ENCODE results near the gene FAM3D. TPM values are rescaled to one million over a fixed set of nuclear protein-coding genes. Genes with fewer than 3 reads are reported as not detected.
"Not testable (repeated sequence)": the region's sequence is repeated elsewhere in the genome, so short reads cannot be mapped to it uniquely, and the experiment has no call there.

The FAM3D gene
- total RNA-seq, 6 experiments from 2014 or later, result not detected

DNA sequence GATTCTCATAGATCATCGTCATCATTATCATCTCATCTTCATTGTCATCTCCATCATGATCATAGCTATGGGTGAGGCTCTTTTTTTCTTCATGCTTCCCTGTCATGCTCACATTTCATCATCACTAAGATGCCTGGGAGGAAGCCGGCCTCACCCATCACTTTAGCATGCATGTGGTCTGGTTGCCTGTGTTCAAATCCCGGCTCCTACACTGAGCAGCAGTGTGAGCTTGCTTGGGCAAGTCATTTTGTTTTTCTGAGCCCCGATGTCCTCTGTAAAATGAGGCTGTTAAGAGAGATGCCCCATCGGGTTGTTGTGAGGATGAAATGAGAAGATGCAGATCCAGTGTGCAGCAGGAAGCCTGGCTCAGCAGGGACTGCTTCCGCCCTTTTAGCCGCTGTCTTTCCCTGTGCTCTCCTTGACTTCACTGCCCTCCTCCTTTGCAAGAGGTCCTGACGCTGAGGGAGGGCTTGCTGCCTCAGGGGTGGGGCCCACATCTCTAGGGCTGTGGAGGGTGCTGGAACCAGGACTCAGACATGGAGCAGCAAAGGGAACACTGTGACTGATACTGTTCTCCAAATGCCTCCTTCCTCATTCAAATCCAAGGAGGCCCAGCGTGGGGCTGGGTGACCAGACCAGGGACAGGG lies 14.4 kb upstream of the FAM3D start:
- DNase-seq (no peak), ATAC-seq (no peak)
- Histone ChIP-seq H3K36me3 (no peaks in the 10 kb centered on the region), H3K9me3 (no peaks in the 10 kb centered on the region), H3K4me1 (no peaks in the 10 kb centered on the region), H3K27ac (no peak overlapping the region), H3K27me3 (no peaks in the 10 kb centered on the region), H3K4me3 (no peak overlapping the region)
- intact Hi-C loops (cut with DNase I), result no loop called here
- WGBS (ENCODE audit: insufficient coverage, low coverage, low lambda C conversion rate, missing lambda C conversion rate), result 80% methylated on average over 4 of the region's 9 CpGs
- TF ChIP-seq, protein P1, sequence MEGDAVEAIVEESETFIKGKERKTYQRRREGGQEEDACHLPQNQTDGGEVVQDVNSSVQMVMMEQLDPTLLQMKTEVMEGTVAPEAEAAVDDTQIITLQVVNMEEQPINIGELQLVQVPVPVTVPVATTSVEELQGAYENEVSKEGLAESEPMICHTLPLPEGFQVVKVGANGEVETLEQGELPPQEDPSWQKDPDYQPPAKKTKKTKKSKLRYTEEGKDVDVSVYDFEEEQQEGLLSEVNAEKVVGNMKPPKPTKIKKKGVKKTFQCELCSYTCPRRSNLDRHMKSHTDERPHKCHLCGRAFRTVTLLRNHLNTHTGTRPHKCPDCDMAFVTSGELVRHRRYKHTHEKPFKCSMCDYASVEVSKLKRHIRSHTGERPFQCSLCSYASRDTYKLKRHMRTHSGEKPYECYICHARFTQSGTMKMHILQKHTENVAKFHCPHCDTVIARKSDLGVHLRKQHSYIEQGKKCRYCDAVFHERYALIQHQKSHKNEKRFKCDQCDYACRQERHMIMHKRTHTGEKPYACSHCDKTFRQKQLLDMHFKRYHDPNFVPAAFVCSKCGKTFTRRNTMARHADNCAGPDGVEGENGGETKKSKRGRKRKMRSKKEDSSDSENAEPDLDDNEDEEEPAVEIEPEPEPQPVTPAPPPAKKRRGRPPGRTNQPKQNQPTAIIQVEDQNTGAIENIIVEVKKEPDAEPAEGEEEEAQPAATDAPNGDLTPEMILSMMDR (IDR thresholded peaks at IDR 0.05), result no peak
- TF ChIP-seq POLR2A (IDR thresholded peaks at IDR 0.05), result no peak

- Histone ChIP-seq H3K9me3 (no peaks in the 10 kb centered on the region), H3K27me3 (no peaks in the 10 kb centered on the region), H3K4me3 (no peak overlapping the region), H3K27ac (no peak overlapping the region), H3K4me1 (no peaks in the 10 kb centered on the region), H3K36me3 (no peaks in the 10 kb centered on the region)
- WGBS (ENCODE audit: insufficient coverage, low coverage, low lambda C conversion rate, missing lambda C conversion rate), result 43% methylated on average over 3 of the region's 6 CpGs
- TF ChIP-seq, protein P1 (IDR thresholded peaks at IDR 0.05), result no peak
- TF ChIP-seq POLR2A (IDR thresholded peaks at IDR 0.05), result no peak
- intact Hi-C loops (cut with DNase I), result no loop called here
- ATAC-seq (no peak), DNase-seq (no peak)
Observed at GRCh38 chr3:58679974-58680666, 13.5 kb upstream of the FAM3D start.

DNA sequence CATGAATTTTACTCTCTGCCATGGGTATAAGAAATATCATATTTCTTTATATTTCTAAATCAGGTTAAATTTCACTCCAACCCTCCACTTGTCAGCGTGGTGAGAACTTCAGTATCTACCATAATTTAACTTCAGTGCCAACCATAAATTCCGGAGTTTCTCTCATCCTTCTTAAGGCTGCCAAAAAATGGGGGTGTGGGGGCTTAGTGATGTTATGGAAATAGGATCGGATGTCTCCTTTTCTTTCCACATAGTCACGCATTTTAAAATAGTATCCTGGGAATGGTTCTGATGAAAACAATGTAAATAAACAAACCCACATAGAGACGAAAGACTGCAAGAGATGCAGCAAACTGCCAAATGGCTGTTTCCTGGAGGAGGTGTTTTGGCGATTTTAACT lies 12.9 kb upstream of the FAM3D start:
- Histone ChIP-seq H3K27ac (no peak overlapping the region), H3K27me3 (no peaks in the 10 kb centered on the region), H3K4me1 (no peaks in the 10 kb centered on the region), H3K9me3 (no peaks in the 10 kb centered on the region), H3K36me3 (no peaks in the 10 kb centered on the region), H3K4me3 (no peak overlapping the region)
- intact Hi-C loops (cut with DNase I), result no loop called here
- DNase-seq (no peak), ATAC-seq (no peak)
- TF ChIP-seq POLR2A (IDR thresholded peaks at IDR 0.05), result no peak
- TF ChIP-seq, protein P1 (IDR thresholded peaks at IDR 0.05), result no peak
- 49% methylated on average over 6 of the region's 6 CpGs for WGBS (ENCODE audit: insufficient coverage, low coverage, low lambda C conversion rate, missing lambda C conversion rate)

GRCh38 chr3:58678177-58678970 lies 11.8 kb upstream of the FAM3D start:
- not testable (repeated sequence) for H3K27ac ChIP-seq
- 52% methylated on average over 8 of the region's 13 CpGs for WGBS (ENCODE audit: insufficient coverage, low coverage, low lambda C conversion rate, missing lambda C conversion rate)

DNA sequence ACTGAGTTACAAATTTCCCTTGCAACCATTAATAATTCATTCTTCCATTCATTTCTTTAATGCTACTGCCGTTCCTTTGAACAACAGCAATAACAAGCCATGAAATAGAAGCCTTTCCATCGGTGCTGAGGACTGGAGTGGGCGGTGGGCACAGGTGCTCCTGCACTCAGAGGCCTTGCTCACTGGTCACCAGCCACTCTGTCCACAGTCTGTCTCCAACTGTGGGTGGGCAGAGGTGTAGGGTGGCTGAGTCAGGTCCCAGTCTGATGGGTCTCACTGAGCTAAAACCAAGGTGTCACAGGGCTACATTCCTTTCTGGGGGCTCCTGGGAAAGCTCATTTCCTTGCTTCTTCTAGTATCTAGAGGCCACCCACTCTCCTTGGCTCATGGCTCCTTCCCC lies 6.3 kb upstream of the FAM3D start:
- Histone ChIP-seq H3K27me3 (no peaks in the 10 kb centered on the region), H3K27ac (no peak overlapping the region), H3K9me3 (no peaks in the 10 kb centered on the region), H3K4me3 (no peak overlapping the region), H3K36me3 (no peaks in the 10 kb centered on the region), H3K4me1 (no peaks in the 10 kb centered on the region)
- DNase-seq (no peak), ATAC-seq (no peak)
- 81% methylated on average over 3 of the region's 3 CpGs for WGBS (ENCODE audit: insufficient coverage, low coverage, low lambda C conversion rate, missing lambda C conversion rate)
- TF ChIP-seq POLR2A (IDR thresholded peaks at IDR 0.05), result no peak
- TF ChIP-seq, protein P1 (IDR thresholded peaks at IDR 0.05), result no peak
- intact Hi-C loops (cut with DNase I), result no loop called here

More at GRCh38 chr3:58678177-58678970, 11.8 kb upstream of the FAM3D start:
- H3K36me3 ChIP-seq; H3K27me3 ChIP-seq; ATAC-seq; H3K4me3 ChIP-seq; DNase-seq; intact Hi-C loops (cut with DNase I); H3K9me3 ChIP-seq; H3K4me1 ChIP-seq: not testable (repeated sequence)
